CD8-positive, alpha-beta memory T cell (primary cell): ENCODE results near the gene XBP1. TPM values are rescaled to one million over a fixed set of nuclear protein-coding genes. Genes with fewer than 3 reads are reported as not detected.
"Not testable (repeated sequence)": the region's sequence is repeated elsewhere in the genome, so short reads cannot be mapped to it uniquely, and the experiment has no call there.

Experiments used
- CTCF ChIA-PET: fragments of 350-600 bp; sonication (Branson Sonifier 250); formaldehyde crosslinking; loops from one replicate; lab custom pipeline; 2021; ENCODE audit warnings: antibody characterized with exemption; lab: Charles Lee
- POLR2A ChIA-PET: fragments of 350-600 bp; sonication (Branson Sonifier 250); formaldehyde crosslinking; loops from one replicate; lab custom pipeline; 2021; ENCODE audit warnings: antibody characterized with exemption; lab: Charles Lee
- DNase-seq, 5 donors: peaks; one replicate each; pipeline versions ENCODE4 v3.0.0 to v3.0.0-alpha.2; 2020 to 2022; ENCODE audit warnings: mixed read lengths in 1 of 5
- H3K27ac ChIP-seq: one replicate; pipeline ENCODE4 v1.7.0; 2013; ENCODE audit warnings: low read depth, mild to moderate bottlenecking, low read length, moderate library complexity
- H3K27me3 ChIP-seq: 2 replicates; pipeline ENCODE4 v1.7.0; 2013; ENCODE audit warnings: low read length, mild to moderate bottlenecking; ENCODE audit not compliant: insufficient read depth, poor library complexity, severe bottlenecking
- H3K36me3 ChIP-seq: 2 replicates; pipeline ENCODE4 v1.7.0; 2013; ENCODE audit warnings: mild to moderate bottlenecking, low read length, moderate library complexity; ENCODE audit not compliant: insufficient read depth
- H3K4me1 ChIP-seq: 2 replicates; pipeline ENCODE4 v1.7.0; 2013; ENCODE audit warnings: mild to moderate bottlenecking, low read length, moderate library complexity; ENCODE audit not compliant: insufficient read depth
- H3K4me3 ChIP-seq: 2 replicates; pipeline ENCODE4 v1.7.0; 2013; ENCODE audit warnings: mild to moderate bottlenecking, low read length
- H3K9me3 ChIP-seq: 2 replicates; pipeline ENCODE4 v1.7.0; 2013; ENCODE audit warnings: mild to moderate bottlenecking, low read length
- H3K27ac Mint-ChIP-seq, 8 donors: one replicate each; pipeline ENCODE4 v1.8.0; 2020 to 2021; ENCODE audit warnings: mixed read lengths in 8 of 8, mild to moderate bottlenecking in 6 of 8, inconsistent platforms in 3 of 8, moderate library complexity in 3 of 8
- H3K27me3 Mint-ChIP-seq, 2 donors: one replicate each; pipeline ENCODE4 v1.8.0; 2020 to 2021; ENCODE audit warnings: mixed read lengths in 2 of 2, mild to moderate bottlenecking in 1 of 2, moderate library complexity in 1 of 2
- H3K36me3 Mint-ChIP-seq, 3 donors: one replicate each; pipeline ENCODE4 v1.8.0; 2020 to 2021; ENCODE audit warnings: mixed read lengths in 3 of 3, inconsistent platforms in 1 of 3, mild to moderate bottlenecking in 1 of 3
- H3K4me1 Mint-ChIP-seq, 3 donors: one replicate each; pipeline ENCODE4 v1.8.0; 2020 to 2021; ENCODE audit warnings: mixed read lengths in 3 of 3, inconsistent platforms in 1 of 3, mild to moderate bottlenecking in 1 of 3
- H3K4me3 Mint-ChIP-seq, 7 donors: one replicate each; pipeline ENCODE4 v1.8.0; 2020 to 2021; ENCODE audit warnings: mixed read lengths in 7 of 7, mild to moderate bottlenecking in 6 of 7, moderate library complexity in 4 of 7, inconsistent platforms in 2 of 7
- H3K9me3 Mint-ChIP-seq, 5 donors: one replicate each; pipeline ENCODE4 v1.8.0; 2020 to 2022; ENCODE audit warnings: mixed read lengths in 5 of 5, mild to moderate bottlenecking in 3 of 5, moderate library complexity in 2 of 5, inconsistent platforms in 1 of 5
- polyA plus RNA-seq: library from polyadenylated mRNA; unstranded; fragments of 300-500 nt; fragmentation: Illumina TruSeq; gene quantifications from one replicate; pipeline ENCODE4 v1.2.3, GENCODE V29; 2021
- total RNA-seq, 2 experiments: library from RNA; stranded (reverse); gene quantifications; one replicate each; pipeline ENCODE4 v1.2.3, GENCODE V29; 2021

Gene XBP1
- total and polyA plus RNA-seq, 3 experiments from 2014 or later, result 67.3 to 395 (median 71.4) TPM

DNA sequence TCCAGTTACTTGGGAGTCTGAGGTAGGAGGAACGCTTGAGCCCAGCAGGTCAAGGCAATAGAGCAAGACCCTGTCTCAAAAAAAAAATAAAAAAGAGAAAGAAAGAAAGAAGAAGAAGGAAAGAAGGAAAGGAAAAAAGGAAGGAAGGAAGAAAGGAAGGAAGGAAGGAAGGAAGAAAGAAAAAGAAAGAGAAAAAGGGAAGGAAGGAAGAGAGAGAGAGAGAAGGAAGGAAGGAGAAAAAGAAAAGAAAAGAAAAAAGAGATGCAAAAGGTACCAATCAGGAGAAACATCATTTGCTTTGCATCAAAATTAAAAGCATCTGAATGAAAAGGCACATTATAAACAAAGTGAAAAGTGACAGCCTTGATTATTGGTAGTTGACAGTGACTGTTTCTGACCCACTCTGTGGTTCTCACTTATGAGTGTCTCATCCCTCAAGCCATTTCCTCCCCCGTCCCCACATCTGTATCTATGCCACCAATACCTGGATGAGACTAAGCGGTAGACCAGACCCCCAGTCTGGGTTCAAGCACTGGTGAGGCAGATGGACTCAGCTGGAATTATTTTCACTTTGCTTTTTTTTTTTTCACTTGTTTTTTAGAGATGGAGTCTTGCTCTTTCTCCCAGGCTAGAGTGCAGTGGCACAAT, 33.0 kb upstream of the XBP1 start:
- peaks cover 10% of the 10 kb centered on the region for H3K4me1 ChIP-seq
- Mint-ChIP-seq H3K27me3 (peaks cover 0 to 1% of the 10 kb centered on the region in 2 donors), H3K4me3 (no peak overlapping the region), H3K36me3 (peaks cover 0 to 6% (median 4%) of the 10 kb centered on the region in 3 donors), H3K4me1 (peaks cover 13 to 28% (median 15%) of the 10 kb centered on the region in 3 donors), H3K27ac (peak overlapping the region in 3 of 8 donors; percentile 4 to 35 (median 27)), H3K9me3 (no peaks in the 10 kb centered on the region)
- POLR2A ChIA-PET, result no interaction called here
- no peak overlapping the region for H3K4me3 ChIP-seq
- no peaks in the 10 kb centered on the region for H3K27me3 ChIP-seq
- no peaks in the 10 kb centered on the region for H3K36me3 ChIP-seq
- H3K27ac ChIP-seq, result no peak overlapping the region
- no peaks in the 10 kb centered on the region for H3K9me3 ChIP-seq
- CTCF ChIA-PET, result no interaction called here
- DNase-seq, result no peak

DNA sequence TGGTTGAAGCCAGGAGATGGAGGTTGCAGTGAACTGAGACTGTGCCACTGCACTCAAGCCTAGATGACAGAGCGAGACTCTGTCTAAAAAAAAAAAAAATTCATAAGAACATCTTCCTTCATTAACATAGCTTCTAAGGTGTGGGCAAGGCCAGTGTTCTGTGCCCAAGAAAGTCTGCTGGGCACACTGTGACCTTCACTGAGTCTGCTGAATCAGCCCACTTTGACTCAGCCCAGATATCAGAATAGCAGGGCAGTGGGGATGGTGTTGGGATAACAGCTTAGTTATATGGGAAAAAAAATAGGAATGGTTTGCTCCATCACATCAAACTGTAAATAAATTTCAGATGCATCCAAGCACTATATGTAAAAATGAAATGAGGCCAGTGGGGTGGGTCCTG, 32.4 kb upstream of the XBP1 start:
- Histone ChIP-seq H3K4me3 (no peak overlapping the region), H3K4me1 (peaks cover 10% of the 10 kb centered on the region), H3K36me3 (no peaks in the 10 kb centered on the region), H3K27me3 (no peaks in the 10 kb centered on the region), H3K9me3 (no peaks in the 10 kb centered on the region), H3K27ac (no peak overlapping the region)
- Mint-ChIP-seq H3K27ac (peak overlapping the region in 2 of 8 donors; percentile 23 to 40), H3K4me1 (peaks cover 16 to 31% (median 18%) of the 10 kb centered on the region in 3 donors), H3K9me3 (no peaks in the 10 kb centered on the region), H3K36me3 (peaks cover 0 to 6% (median 4%) of the 10 kb centered on the region in 3 donors), H3K4me3 (no peak overlapping the region), H3K27me3 (peaks cover 0 to 1% of the 10 kb centered on the region in 2 donors)
- CTCF ChIA-PET, result no interaction called here
- DNase-seq, result no peak
- POLR2A ChIA-PET, result no interaction called here

DNA sequence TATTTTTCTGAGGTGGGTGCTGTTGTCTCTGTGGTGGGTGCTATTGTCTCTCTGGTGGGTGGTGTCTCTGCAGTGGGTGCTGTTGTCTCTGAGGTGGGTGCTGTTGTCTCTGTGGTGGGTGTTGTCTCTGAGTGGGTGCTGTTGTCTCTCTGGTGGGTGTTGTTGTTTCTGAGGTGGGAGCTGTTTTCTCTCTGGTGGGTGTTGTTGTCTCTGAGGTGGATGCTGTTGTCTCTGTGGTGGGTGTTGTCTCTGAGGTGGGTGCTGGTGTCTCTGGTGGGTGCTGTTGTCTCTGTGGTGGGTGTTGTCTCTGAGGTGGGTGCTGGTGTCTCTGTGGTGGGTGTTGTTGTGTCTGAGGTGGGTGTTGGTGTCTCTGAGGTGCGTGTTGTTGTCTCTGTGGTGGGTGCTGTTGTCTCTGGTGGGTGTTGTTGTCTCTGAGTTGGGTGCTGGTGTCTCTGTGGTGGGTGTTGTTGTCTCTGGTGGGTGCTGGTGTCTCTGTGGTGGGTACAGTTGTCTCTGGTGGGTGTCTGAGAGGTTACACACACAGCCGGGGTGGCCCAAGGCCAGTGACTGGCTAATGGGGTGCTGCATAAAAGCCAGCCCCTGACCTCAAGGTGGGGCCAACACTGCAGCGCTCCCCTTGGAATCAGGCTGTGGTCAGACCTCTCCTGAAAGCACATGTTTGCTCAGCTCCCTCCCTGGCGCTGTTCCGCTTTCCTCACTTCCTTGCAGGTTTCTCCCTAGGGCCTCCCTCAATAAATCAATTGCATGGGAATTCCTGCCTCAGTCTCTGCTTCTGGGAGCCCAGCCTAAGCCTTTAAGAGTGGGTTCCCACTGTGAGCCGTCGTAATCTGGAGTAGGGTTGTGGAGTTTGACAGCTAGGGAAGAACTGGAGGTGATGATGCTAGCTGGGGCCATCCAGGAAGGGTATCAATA, 31.0 kb upstream of the XBP1 start:
- ChIA-PET CTCF (interaction anchor here (0.9 to 4.0 kb wide), 4 partner anchors 16 to 238 kb away, joined by 3 to 50 read pairs (median 16); no protein-coding TSS in a partner anchor), POLR2A (interaction anchor here (0.7 kb wide), 1 partner anchor 31 kb away, joined by 3 read pairs; the partner anchor contains the start of gene XBP1)
- Mint-ChIP-seq H3K27me3 (peaks cover 0 to 1% of the 10 kb centered on the region in 2 donors), H3K9me3 (no peaks in the 10 kb centered on the region), H3K4me1 (peaks cover 16 to 38% (median 22%) of the 10 kb centered on the region in 3 donors), H3K27ac (peak overlapping the region in 1 of 8 donors; percentile 84), H3K36me3 (peaks cover 0 to 6% (median 4%) of the 10 kb centered on the region in 3 donors), H3K4me3 (no peak overlapping the region)
- DNase-seq, result no peak
- Histone ChIP-seq H3K27me3 (no peaks in the 10 kb centered on the region), H3K4me3 (no peak overlapping the region), H3K9me3 (no peaks in the 10 kb centered on the region), H3K27ac (no peak overlapping the region), H3K4me1 (peaks cover 10% of the 10 kb centered on the region), H3K36me3 (no peaks in the 10 kb centered on the region)

DNA sequence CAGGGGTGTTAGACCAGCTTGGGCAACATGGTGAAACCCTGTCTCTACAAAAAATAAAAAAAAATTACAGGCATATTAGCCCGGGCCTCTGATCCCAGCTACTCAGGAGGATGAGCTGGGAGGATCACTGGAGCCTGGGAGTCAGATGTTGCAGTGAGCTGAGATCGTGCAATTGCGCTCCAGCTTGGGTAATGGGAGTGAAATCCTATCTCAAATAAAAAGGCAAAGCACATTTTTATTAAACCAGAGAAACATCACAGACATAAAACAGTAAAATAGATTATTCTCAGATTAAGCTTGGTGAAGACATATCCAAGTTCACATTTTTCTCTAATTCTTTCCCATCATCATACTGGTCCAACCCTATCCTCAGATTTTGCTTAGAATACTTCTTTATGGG, 30.1 kb upstream of the XBP1 start:
- Mint-ChIP-seq H3K9me3 (no peaks in the 10 kb centered on the region), H3K4me3 (no peak overlapping the region), H3K4me1 (peaks cover 16 to 40% (median 23%) of the 10 kb centered on the region in 3 donors), H3K36me3 (peaks cover 0 to 6% (median 4%) of the 10 kb centered on the region in 3 donors), H3K27ac (no peak overlapping the region), H3K27me3 (peaks cover 0 to 1% of the 10 kb centered on the region in 2 donors)
- H3K27me3 ChIP-seq, result no peaks in the 10 kb centered on the region
- ChIA-PET CTCF (interaction anchor here (0.8 to 4.2 kb wide), 12 partner anchors 12 to 243 kb away, joined by 3 to 50 read pairs (median 12); partner anchors contain the start of gene XBP1), POLR2A (interaction anchor here (0.7 kb wide), 1 partner anchor 30 kb away, joined by 3 read pairs; the partner anchor contains the start of gene XBP1)
- DNase-seq, result no peak
- no peak overlapping the region for H3K4me3 ChIP-seq
- H3K4me1 ChIP-seq, result peaks cover 10% of the 10 kb centered on the region
- no peaks in the 10 kb centered on the region for H3K36me3 ChIP-seq
- no peak overlapping the region for H3K27ac ChIP-seq
- no peaks in the 10 kb centered on the region for H3K9me3 ChIP-seq

DNA sequence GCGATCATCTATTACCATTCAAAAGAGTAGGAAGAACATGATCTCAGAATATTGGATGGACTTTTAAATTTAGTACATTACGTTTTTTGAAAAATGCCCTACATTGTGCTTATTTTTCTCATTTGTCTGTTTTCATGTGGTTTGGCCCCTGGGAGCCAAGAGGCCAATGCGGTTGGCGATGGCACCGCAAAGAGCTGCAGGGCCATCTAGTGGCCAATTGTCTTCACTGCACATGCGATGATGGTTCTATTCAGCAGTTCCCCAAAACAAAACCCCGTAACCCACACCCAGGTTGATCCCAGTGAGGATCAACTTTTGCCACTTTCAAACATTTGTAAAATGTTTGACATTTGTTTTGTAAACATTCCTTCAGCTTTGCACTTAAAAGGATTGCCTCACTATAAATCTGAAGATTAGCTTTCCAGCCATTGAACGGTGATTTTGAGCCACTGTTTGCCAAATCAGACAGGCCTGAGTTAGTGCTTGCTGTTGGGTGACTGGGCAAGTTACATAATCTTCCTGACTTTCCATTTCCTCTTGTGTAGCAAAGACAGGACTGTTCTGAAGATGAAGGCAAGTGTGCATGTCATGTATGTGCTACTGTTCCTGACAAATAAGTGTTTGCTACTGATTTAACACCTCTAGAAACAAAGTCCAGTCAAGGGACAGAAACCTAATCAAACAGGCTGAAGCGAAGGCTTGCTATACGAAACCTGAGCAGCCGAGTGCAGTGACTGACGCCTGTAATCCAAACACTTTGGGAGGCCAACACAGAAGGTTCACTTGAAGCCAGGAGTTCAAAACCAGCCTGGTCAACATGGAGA, 29.2 kb upstream of the XBP1 start:
- Mint-ChIP-seq H3K4me1 (peaks cover 18 to 45% (median 23%) of the 10 kb centered on the region in 3 donors), H3K27ac (peak overlapping the region in 3 of 8 donors; percentile 3 to 52 (median 40)), H3K27me3 (peaks cover 0 to 1% of the 10 kb centered on the region in 2 donors), H3K9me3 (no peaks in the 10 kb centered on the region), H3K36me3 (peaks cover 0 to 9% (median 6%) of the 10 kb centered on the region in 3 donors), H3K4me3 (peak overlapping the region in 3 of 7 donors; percentile 37 to 70 (median 49))
- Histone ChIP-seq H3K4me3 (no peak overlapping the region), H3K27ac (no peak overlapping the region), H3K36me3 (no peaks in the 10 kb centered on the region), H3K27me3 (no peaks in the 10 kb centered on the region), H3K9me3 (no peaks in the 10 kb centered on the region), H3K4me1 (peaks cover 13% of the 10 kb centered on the region)
- peak; percentile 59 to 81 (median 67) for DNase-seq
- POLR2A ChIA-PET, result interaction anchor here (1.3 to 2.1 kb wide), 2 partner anchors 29 to 229 kb away, joined by 3 to 8 read pairs; partner anchors contain the start of gene XBP1
- CTCF ChIA-PET, result interaction anchor here (0.9 to 4.2 kb wide), 23 partner anchors 9 to 810 kb away, joined by 3 to 50 read pairs (median 6); partner anchors contain the start of gene XBP1

DNA sequence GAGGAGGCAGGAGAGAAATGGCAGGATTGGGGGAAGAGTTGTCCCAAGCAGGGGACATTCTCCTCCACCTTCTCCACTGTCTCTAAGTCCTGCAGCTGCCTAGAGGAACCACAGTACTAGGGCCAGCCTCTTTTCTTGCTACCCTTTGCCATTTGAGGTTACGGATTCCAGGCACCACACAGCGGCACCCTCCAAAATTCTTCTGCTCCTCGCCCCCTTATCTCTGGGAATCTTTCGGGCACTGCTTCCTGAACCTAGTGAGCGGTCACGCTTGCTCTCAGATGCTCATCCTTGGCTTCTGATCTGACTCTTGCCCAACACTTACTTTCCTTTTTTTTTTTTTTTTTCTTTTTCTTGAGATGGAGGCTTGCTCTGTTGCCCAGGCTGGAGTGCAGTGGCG, 26.6 kb upstream of the XBP1 start:
- Mint-ChIP-seq H3K9me3 (no peaks in the 10 kb centered on the region), H3K4me3 (no peak overlapping the region), H3K36me3 (peaks cover 3 to 13% (median 6%) of the 10 kb centered on the region in 3 donors), H3K4me1 (peaks cover 25 to 51% (median 32%) of the 10 kb centered on the region in 3 donors), H3K27ac (peak overlapping the region in 1 of 8 donors; percentile 91), H3K27me3 (peaks cover 0 to 1% of the 10 kb centered on the region in 2 donors)
- Histone ChIP-seq H3K9me3 (no peaks in the 10 kb centered on the region), H3K36me3 (no peaks in the 10 kb centered on the region), H3K27me3 (no peaks in the 10 kb centered on the region), H3K4me1 (peaks cover 32% of the 10 kb centered on the region), H3K4me3 (no peak overlapping the region), H3K27ac (no peak overlapping the region)
- CTCF ChIA-PET, result interaction anchor here (0.9 to 4.2 kb wide), 3 partner anchors 26 to 418 kb away, joined by 3 to 50 read pairs (median 40); partner anchors contain the start of gene XBP1
- no peak for DNase-seq
- POLR2A ChIA-PET, result no interaction called here

DNA sequence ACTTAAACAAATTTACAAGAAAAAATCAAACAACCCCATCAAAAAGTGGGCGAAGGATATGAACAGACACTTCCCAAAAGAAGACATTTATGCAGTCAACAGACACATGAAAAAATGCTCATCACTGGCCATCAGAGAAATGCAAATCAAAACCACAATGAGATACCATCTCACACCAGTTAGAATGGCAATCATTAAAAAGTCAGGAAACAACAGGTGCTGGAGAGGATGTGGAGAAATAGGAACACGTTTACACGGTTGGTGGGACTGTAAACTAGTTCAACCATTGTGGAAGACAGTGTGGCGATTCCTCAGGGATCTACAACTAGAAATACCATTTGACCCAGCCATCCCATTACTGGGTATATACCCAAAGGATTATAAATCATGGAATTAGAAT, 26.1 kb upstream of the XBP1 start:
- Mint-ChIP-seq H3K36me3 (peaks cover 3 to 11% (median 6%) of the 10 kb centered on the region in 3 donors), H3K4me1 (peaks cover 25 to 55% (median 37%) of the 10 kb centered on the region in 3 donors)
- H3K27ac Mint-ChIP-seq, H3K4me3 ChIP-seq, DNase-seq, H3K27ac ChIP-seq, POLR2A ChIA-PET, H3K36me3 ChIP-seq, H3K27me3 ChIP-seq, H3K9me3 Mint-ChIP-seq, H3K9me3 ChIP-seq, H3K27me3 Mint-ChIP-seq, H3K4me3 Mint-ChIP-seq: not testable (repeated sequence)
- H3K4me1 ChIP-seq, result peaks cover 37% of the 10 kb centered on the region
- CTCF ChIA-PET, result interaction anchor here (4.2 kb wide), 1 partner anchor 26 kb away, joined by 40 read pairs; the partner anchor contains the start of gene XBP1
